PC-3 (cell line): ENCODE results near the gene WNT1. TPM values are rescaled to one million over a fixed set of nuclear protein-coding genes. Genes with fewer than 3 reads are reported as not detected.

ENCODE experiments used
- ATAC-seq: fragments of 200-7000 bp; cut with Tn5 transposase; 2 replicates; pipeline ENCODE4 v1.9.1; 2020; ENCODE audit warnings: mild to moderate bottlenecking, moderate library complexity
- BruUV-seq: library from RNA; stranded (reverse); fragments of 400-500 nt; replicated peaks from 2 replicates; lab custom pipeline; 2021; lab: Mats Ljungman, UMichigan
- CTCF ChIA-PET: fragments of 300-600 bp; sonication (Branson Sonifier 250); formaldehyde crosslinking; loops from one replicate; lab custom pipeline; 2022; ENCODE audit warnings: antibody characterized with exemption; lab: Charles Lee
- POLR2A ChIA-PET: fragments of 300-600 bp; sonication (Branson Sonifier 250); formaldehyde crosslinking; loops from one replicate; lab custom pipeline; 2022; ENCODE audit warnings: antibody characterized with exemption; ENCODE audit not compliant: unreplicated experiment; lab: Charles Lee
- DNase-seq: peaks from one replicate; pipeline ENCODE4 v3.0.0-alpha.2; 2015
- H2AFZ ChIP-seq: fragments of 300-600 bp; sonication (generic); 2 replicates; pipeline ENCODE4 v1.6.0; 2016; ENCODE audit warnings: antibody characterized with exemption, low read length
- H3F3A ChIP-seq: fragments of 300-600 bp; sonication (generic); one replicate; pipeline ENCODE4 v1.6.0; 2017; ENCODE audit warnings: antibody characterized with exemption, low read length, control low read depth, mild to moderate bottlenecking; ENCODE audit not compliant: unreplicated experiment
- H3K27ac ChIP-seq: fragments of 300-600 bp; sonication (generic); 2 replicates; pipeline ENCODE4 v1.5.1; 2016; ENCODE audit warnings: mild to moderate bottlenecking, low read length
- H3K27me3 ChIP-seq: fragments of 300-600 bp; sonication (generic); 2 replicates; pipeline ENCODE4 v1.6.1; 2016; ENCODE audit warnings: low read length, mixed read lengths
- H3K36me3 ChIP-seq: fragments of 300-600 bp; sonication (generic); 2 replicates; pipeline ENCODE4 v1.6.1; 2016; ENCODE audit warnings: low read depth, mixed run types, low read length, mixed read lengths
- H3K4me1 ChIP-seq: fragments of 300-600 bp; sonication (generic); 2 replicates; pipeline ENCODE4 v1.5.1; 2016; ENCODE audit warnings: low read length; ENCODE audit not compliant: insufficient read depth
- H3K4me2 ChIP-seq: fragments of 300-600 bp; sonication (generic); 2 replicates; pipeline ENCODE4 v1.6.0; 2016; ENCODE audit warnings: low read length
- H3K4me3 ChIP-seq: fragments of 300-600 bp; sonication (generic); 2 replicates; pipeline ENCODE4 v1.5.1; 2016; ENCODE audit warnings: mild to moderate bottlenecking, low read length, mixed read lengths
- H3K79me2 ChIP-seq: fragments of 300-600 bp; sonication (generic); 2 replicates; pipeline ENCODE4 v1.6.1; 2017; ENCODE audit warnings: low read length, mixed read lengths
- H3K9ac ChIP-seq: fragments of 300-600 bp; sonication (generic); 2 replicates; pipeline ENCODE4 v1.6.0; 2016; ENCODE audit warnings: mild to moderate bottlenecking, low read length
- H3K9me2 ChIP-seq: fragments of 300-600 bp; sonication (generic); replicated peaks from 2 replicates; pipeline ENCODE4 v1.6.1; 2016; ENCODE audit warnings: mixed run types, low read length, mixed read lengths
- H3K9me3 ChIP-seq: fragments of 300-600 bp; sonication (generic); 2 replicates; pipeline ENCODE4 v1.6.1; 2016; ENCODE audit warnings: low read length, mixed read lengths
- H4K20me1 ChIP-seq: fragments of 300-600 bp; sonication (generic); 2 replicates; pipeline ENCODE4 v1.6.1; 2016; ENCODE audit warnings: low read length, mixed read lengths
- CTCF ChIP-seq: fragments of 300-600 bp; sonication (generic); conservative IDR thresholded peaks from 2 replicates; pipeline ENCODE4 v1.5.1; 2017; ENCODE audit warnings: antibody characterized with exemption, low read depth, mild to moderate bottlenecking, low read length
- EZH2 ChIP-seq: fragments of 300-600 bp; sonication (generic); IDR thresholded peaks from one replicate; pipeline ENCODE4 v1.6.1; 2017; ENCODE audit warnings: antibody characterized with exemption, mild to moderate bottlenecking, low read length; ENCODE audit not compliant: unreplicated experiment
- EZH2phosphoT487 ChIP-seq: fragments of 300-600 bp; sonication (generic); IDR thresholded peaks from 2 replicates; pipeline ENCODE4 v1.6.1; 2018; ENCODE audit warnings: mild to moderate bottlenecking, antibody characterized with exemption, low read length, borderline replicate concordance
- intact Hi-C: fragments of 100-400 bp; cut with micrococcal nuclease; formaldehyde crosslinking; loops from 2 replicates; pipeline ENCODE4 v1.9.0; 2023
- total RNA-seq: library from RNA; depleted of rRNA; stranded (reverse); fragments of >200 nt; gene quantifications from 2 replicates; pipeline ENCODE4 v1.2.3, GENCODE V29; 2014

Gene WNT1
- total RNA-seq, 1 experiment from 2014 or later = not detected

GRCh38 chr12:48973941-48974673 is 4.0 kb upstream of the WNT1 start:
- peak; percentile 43; the same call in 1 of the 2 replicates for TF ChIP-seq CTCF
- TF ChIP-seq EZH2phosphoT487 = no peak
- no peak overlapping the region for H3K9ac ChIP-seq
- H3K4me1 ChIP-seq = peaks cover 20% of the 10 kb centered on the region
- no peak overlapping the region for H3K4me2 ChIP-seq
- DNase-seq (no peak), ATAC-seq (no peak)
- H3K27ac ChIP-seq = no peak overlapping the region
- intact Hi-C loops = no loop called here
- no peak overlapping the region for H3K4me3 ChIP-seq
- no peaks in the 10 kb centered on the region for H3K36me3 ChIP-seq
- no peaks in the 10 kb centered on the region for H3K9me2 ChIP-seq
- POLR2A ChIA-PET = no interaction called here
- H3K79me2 ChIP-seq = no peaks in the 10 kb centered on the region
- BruUV-seq = no TSS peak
- no peaks in the 10 kb centered on the region for H3F3A ChIP-seq
- H2AFZ ChIP-seq = no peak overlapping the region
- no peaks in the 10 kb centered on the region for H3K9me3 ChIP-seq
- H3K27me3 ChIP-seq = peaks cover 19% of the 10 kb centered on the region
- CTCF ChIA-PET = no interaction called here
- no peaks in the 10 kb centered on the region for H4K20me1 ChIP-seq

DNA sequence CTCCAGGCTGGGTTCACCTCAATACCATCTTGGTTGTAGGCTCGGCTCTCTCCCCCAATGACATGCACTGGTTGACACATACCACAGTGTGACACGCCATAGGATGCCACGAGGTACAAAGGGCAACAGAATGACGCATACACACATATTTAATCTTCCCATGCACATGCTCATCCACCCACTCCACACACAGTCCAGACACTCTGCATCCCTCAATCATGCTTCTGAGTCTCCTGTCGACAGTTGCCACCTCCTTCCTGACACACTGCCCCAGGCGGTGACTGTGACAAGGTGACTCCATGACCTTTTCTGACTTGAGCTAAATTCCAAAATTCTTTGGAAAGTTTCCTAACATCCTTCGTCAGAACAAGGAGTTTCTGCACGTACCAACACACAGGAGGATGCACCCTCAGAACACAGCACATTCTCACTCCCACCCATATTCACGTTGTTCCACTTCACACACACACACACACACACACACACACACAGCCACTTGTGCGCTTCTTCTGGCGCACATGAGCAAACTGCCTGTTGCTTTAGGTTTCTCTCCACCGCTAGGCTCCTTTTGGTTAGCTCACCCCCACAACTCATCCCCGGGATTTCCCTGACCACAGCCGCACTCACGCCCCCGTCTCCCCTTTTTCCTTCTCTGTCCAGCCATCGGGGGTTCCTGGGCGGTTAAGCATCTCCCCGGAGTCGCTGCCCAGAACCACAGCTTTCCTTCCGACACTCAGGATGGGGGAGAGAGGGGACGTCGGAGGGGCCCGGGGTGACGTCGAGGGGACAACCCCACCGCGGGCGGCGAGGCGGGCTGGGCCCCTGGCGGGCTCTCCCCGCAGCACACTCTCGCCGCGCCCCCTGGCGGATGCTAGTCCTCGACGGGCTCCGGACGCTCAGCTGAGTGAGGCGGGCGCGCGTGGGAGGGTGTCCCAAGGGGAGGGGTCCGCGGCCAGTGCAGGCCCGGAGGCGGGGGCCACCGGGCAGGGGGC is 536 bp upstream of the WNT1 start:
- Histone ChIP-seq H3K9me3 (no peaks in the 10 kb centered on the region), H3K79me2 (no peaks in the 10 kb centered on the region), H3F3A (no peaks in the 10 kb centered on the region), H3K4me2 (peak overlapping the region; percentile 94), H3K4me1 (peaks cover 29% of the 10 kb centered on the region), H3K36me3 (no peaks in the 10 kb centered on the region), H3K27ac (no peak overlapping the region), H4K20me1 (no peaks in the 10 kb centered on the region), H3K4me3 (peak overlapping the region; percentile 67; the same call in 1 of the 2 replicates), H3K27me3 (peaks cover 52% of the 10 kb centered on the region), H2AFZ (no peak overlapping the region), H3K9ac (no peak overlapping the region), H3K9me2 (no peaks in the 10 kb centered on the region)
- ChIA-PET POLR2A (no interaction called here), CTCF (no interaction called here)
- peak; percentile 37 for ATAC-seq
- peak; percentile 47 for DNase-seq
- peak; percentile 75 for TF ChIP-seq CTCF
- TF ChIP-seq EZH2phosphoT487 = no peak
- no peak for TF ChIP-seq EZH2
- intact Hi-C loops = no loop called here
- no TSS peak for BruUV-seq
